ENCODE measurements around the gene FAM3D.

GRCh38 chr3:58667704-58668103 is 1.1 kb upstream of the FAM3D start:
- TF ChIP-seq EZH2 (IDR thresholded peaks at IDR 0.05): no peak
- no peak for TF ChIP-seq POLR2AphosphoS5 (IDR thresholded peaks at IDR 0.05; ENCODE audit: borderline replicate concordance, low read depth, low read length)
- no peak for TF ChIP-seq FOXP2 (optimal IDR thresholded peaks at IDR 0.05; ENCODE audit: control extremely low read depth, extremely low read length, insufficient read depth)

Data from SK-N-MC (cell line).